ENCODE data around the gene DTX4.

The DTX4 gene

DNA sequence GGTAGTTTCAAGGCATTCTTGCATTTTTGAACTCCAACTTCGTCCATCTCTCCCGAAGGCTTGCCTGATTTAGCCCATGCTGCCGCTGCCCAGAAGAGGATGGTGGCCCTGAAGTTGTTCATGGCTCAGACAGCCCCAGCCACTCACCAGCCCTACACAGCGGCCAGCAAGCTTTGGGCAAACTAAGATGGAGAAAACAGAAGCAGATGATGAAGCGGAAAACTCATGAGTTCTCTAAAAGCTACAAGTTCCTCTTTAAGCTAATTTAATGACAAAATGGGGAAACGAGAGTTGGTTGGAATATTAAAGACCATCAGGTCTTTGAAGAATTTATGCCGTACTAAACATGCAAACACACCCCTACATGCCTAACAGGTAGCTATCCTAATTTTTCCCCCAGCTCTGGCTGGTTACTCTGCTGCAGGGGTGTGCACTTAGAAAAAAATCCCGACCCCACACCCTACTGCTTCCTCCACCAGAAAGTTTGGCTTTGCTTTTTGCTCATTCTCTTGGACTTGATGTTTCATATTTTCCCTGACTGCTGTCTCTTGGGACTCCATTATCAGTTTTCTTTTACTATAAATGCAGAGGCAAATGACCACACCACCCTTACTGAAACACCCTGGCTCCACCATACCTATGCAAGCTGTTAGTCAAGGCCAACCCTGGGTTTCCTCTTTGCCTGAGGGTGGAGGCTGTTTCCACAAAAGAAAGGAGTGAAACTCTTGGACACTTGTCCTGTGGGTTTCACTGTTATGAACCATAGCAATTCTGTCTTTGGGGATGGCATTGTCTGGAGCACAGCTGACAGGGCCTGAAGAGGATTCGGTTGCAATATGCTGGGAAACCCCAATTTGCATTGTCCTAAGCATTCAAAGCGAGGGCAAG lies 41.1 kb downstream of the DTX4 start, which contains the start of gene MPEG1:
Gene MPEG1 (minus strand): TSS at position 184 of the 888 bp plus-strand sequence. CDS start 62 bp downstream, at position 122.
- Mint-ChIP-seq H3K4me3 (no peak within 1 kb of the TSS), H3K27me3 (peaks cover 56% of the 10 kb centered on the region), H3K27ac (no peak within 1 kb of the TSS), H3K9me3 (no peaks in the 10 kb centered on the region), H3K36me3 (ENCODE audit: low read depth) (no peaks in the 10 kb centered on the region), H3K4me1 (ENCODE audit: low read depth) (peaks cover 31% of the 10 kb centered on the region)
- no peak for DNase-seq

DNA sequence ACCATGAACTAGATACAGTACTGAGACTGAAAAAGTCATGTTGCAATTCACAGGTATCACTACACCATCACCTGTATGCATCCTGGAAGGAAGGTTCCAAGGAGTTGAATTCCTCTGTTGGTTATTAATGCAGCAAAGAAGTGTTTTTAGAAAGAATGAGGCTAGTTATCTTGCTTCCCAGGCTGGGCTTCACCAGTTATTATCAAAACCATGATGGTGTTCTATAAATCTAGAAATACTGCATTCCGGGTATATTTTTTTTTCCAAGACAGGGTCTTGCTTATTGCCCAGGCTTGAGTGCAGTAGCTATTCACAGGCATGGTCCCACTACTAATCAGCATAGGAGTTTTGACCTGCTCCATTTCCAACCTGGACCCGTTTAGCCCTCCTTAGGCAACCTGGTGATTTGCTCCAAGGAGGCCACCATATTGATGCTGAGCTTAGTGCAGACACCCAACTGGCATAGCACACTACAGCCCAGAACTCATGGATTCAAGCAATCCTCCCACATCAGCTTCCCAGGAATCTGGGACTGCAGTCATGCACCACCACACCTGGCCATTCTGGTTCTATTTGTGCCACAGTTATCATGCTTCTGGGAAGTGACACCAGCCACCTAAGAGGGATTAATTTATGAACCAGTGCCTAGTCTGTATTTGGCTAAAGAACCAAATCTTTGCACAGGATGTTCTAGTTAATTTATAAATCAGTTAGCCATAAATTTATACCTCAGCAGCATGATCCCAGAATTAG lies 42.4 kb downstream of the DTX4 start:
- Mint-ChIP-seq H3K27me3 (peaks cover 60% of the 10 kb centered on the region), H3K4me3 (no peak overlapping the region), H3K36me3 (ENCODE audit: low read depth) (no peaks in the 10 kb centered on the region), H3K27ac (no peak overlapping the region), H3K9me3 (no peaks in the 10 kb centered on the region), H3K4me1 (ENCODE audit: low read depth) (peaks cover 17% of the 10 kb centered on the region)
- DNase-seq = no peak

DNA sequence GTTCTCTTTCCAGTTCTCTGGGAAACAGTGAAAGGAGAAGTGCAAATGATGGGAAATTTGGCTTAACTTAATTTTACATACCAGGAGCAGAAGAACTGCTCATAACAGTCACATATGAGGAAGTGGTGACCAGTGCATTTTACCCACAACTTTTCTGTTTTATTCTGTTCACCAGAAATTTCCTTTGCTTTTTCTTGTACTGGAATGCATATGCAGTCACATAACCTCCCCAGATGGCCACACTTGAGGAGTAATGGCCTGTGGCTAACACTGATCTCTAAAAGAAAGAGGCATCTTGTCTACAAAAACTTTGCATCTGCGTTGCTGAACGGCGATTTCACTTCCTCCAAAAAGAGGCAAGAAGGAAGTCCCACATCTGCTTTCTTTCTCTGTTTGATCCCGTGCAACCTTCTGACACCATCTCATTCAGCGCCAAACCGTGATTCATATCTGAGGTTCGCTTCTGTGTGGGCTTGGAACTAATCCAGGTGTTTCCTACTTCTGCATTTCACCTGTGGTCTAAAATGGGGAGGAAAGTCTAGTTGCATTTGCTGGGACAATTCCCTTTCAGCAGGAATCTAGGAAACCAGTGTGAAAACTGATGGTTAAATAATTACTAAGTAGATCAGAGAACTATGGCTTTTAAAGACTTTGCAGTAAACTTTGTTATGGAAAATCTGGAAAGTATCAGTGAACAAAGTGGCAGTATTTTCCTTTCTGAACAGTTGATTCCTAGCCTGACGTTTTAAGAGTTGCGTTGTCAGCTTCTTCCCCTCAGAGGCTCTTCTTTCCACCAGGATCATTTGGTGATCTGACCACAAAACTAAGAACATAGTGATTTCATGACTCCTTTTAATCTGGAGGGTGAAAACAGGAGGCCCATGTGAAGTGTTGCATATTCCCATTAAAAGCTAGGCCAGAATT lies 45.0 kb downstream of the DTX4 start:
- peaks cover 13% of the 10 kb centered on the region for H3K4me1 Mint-ChIP-seq (ENCODE audit: low read depth)
- H3K4me3 Mint-ChIP-seq = no peak overlapping the region
- no peaks in the 10 kb centered on the region for H3K36me3 Mint-ChIP-seq (ENCODE audit: low read depth)
- no peaks in the 10 kb centered on the region for H3K9me3 Mint-ChIP-seq
- DNase-seq = no peak
- H3K27me3 Mint-ChIP-seq = peaks cover 40% of the 10 kb centered on the region
- H3K27ac Mint-ChIP-seq = no peak overlapping the region

DNA sequence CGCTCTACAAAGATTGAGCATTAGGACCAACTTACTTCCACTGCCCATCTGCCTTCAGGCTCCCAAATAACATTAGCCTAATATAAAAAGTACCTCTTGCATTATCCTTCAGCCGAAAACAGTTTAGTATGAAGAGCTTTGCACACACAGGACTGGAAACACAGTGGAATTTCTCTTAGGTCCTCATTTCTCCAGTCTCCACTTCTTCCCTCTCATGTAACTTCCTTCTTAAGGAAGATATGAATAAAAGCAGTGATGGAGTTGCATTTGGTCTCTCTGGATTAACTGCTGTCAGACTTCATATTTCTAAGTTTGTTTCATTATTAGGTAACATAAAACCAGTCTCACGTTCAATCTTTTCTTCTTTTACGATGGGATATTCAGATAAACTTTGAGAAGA lies 46.4 kb downstream of the DTX4 start:
- no peak for DNase-seq
- Mint-ChIP-seq H3K36me3 (ENCODE audit: low read depth) (no peaks in the 10 kb centered on the region), H3K27ac (no peak overlapping the region), H3K4me1 (ENCODE audit: low read depth) (peaks cover 13% of the 10 kb centered on the region), H3K9me3 (no peaks in the 10 kb centered on the region), H3K27me3 (peaks cover 30% of the 10 kb centered on the region), H3K4me3 (no peak overlapping the region)

DNA sequence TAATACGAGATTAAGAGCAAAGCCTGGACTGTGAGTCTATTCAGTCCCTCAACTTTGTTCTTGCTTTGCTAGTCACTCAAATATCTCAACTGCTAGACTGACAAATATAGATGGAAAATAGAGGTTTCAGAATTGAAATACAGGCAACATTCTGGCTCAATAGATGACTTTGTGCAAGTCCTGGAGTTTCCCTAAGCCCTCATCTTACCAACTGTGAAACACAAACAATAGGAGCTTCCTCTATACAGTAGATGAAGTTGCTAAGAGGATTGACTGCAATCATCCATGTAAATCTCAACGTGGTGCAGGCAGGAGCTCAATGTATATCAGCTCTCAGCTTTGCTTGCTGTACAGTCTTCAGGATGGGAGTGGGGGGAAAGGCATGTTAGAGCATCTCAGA lies 47.0 kb downstream of the DTX4 start:
- peaks cover 13% of the 10 kb centered on the region for H3K4me1 Mint-ChIP-seq (ENCODE audit: low read depth)
- no peak overlapping the region for H3K4me3 Mint-ChIP-seq
- no peak for DNase-seq
- H3K27me3 Mint-ChIP-seq = peaks cover 30% of the 10 kb centered on the region
- no peaks in the 10 kb centered on the region for H3K9me3 Mint-ChIP-seq
- no peaks in the 10 kb centered on the region for H3K36me3 Mint-ChIP-seq (ENCODE audit: low read depth)
- no peak overlapping the region for H3K27ac Mint-ChIP-seq

DNA sequence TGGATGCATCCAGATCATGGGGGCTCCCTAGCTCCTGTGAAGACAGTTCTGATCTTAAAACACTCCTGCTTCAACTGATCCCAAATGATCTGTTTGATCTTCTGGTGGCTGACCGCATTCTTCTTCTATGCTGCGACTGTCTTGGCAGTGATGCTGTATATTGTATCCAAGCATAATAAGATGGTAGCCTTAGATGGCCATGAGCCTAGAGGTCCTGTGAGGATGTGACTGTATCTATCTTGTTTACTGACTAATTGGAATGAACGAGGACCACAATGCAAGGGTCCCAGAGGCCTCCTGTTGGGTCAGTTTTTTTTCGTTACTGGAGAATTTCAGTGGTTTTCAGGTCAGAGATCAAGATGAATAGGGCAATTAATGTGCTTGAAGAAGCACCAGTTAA lies 47.9 kb downstream of the DTX4 start:
- no peaks in the 10 kb centered on the region for H3K9me3 Mint-ChIP-seq
- no peak for DNase-seq
- no peak overlapping the region for H3K27ac Mint-ChIP-seq
- H3K36me3 Mint-ChIP-seq (ENCODE audit: low read depth) = no peaks in the 10 kb centered on the region
- peaks cover 27% of the 10 kb centered on the region for H3K27me3 Mint-ChIP-seq
- no peak overlapping the region for H3K4me3 Mint-ChIP-seq
- H3K4me1 Mint-ChIP-seq (ENCODE audit: low read depth) = peaks cover 21% of the 10 kb centered on the region

DNA sequence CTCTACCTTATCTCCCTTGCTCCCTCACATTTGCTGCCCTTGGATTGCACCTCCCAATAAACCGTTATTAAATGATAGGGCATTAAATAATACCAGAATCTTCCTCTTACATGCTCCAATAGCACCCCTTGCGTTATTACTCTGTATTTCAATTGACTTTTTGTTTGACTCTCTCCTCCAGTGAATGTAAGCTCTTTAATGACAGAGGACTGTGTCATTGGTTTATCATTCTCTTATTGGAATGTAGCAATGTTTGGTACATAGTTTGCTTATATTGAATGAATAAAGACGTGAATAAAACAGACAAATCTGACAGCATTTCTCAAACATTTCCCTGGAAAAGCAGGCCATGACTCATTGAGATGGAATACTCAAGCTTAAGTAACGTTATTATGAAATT lies 49.5 kb downstream of the DTX4 start:
- H3K36me3 Mint-ChIP-seq (ENCODE audit: low read depth) = no peaks in the 10 kb centered on the region
- no peak overlapping the region for H3K4me3 Mint-ChIP-seq
- DNase-seq = no peak
- H3K27ac Mint-ChIP-seq = no peak overlapping the region
- peaks cover 36% of the 10 kb centered on the region for H3K27me3 Mint-ChIP-seq
- no peaks in the 10 kb centered on the region for H3K9me3 Mint-ChIP-seq
- H3K4me1 Mint-ChIP-seq (ENCODE audit: low read depth) = peaks cover 23% of the 10 kb centered on the region

DNA sequence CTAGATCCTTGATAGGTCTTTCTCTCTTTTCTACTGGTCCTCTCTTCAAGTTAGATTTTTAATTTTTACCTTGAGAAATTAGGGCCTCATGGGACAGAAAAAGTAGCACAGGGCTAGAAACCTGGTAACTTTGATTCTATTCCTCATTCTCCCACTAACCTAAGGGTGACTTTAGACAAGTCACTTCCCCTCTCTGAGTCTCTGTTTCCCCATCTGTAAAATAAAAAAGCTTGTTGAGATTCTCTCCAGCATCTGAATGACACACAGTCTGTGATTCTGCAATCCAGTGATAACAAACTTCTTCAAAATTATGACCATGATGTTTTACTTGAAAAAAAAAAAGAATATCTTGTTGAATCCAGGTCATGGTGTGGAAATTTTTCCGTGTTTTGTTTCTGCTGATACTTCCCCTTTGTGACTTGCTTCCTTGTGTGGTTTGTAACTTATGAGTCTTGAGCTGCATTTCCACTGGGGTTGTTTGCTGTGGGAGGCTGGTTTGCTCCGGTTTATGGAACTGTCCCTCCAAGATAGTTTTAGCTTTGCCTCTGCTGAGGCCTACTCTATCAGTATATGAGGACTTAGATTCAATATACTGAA lies 50.6 kb downstream of the DTX4 start:
- Mint-ChIP-seq H3K27me3 (peaks cover 33% of the 10 kb centered on the region), H3K9me3 (no peaks in the 10 kb centered on the region), H3K27ac (no peak overlapping the region), H3K4me1 (ENCODE audit: low read depth) (peaks cover 11% of the 10 kb centered on the region), H3K36me3 (ENCODE audit: low read depth) (no peaks in the 10 kb centered on the region), H3K4me3 (no peak overlapping the region)
- no peak for DNase-seq

DNA sequence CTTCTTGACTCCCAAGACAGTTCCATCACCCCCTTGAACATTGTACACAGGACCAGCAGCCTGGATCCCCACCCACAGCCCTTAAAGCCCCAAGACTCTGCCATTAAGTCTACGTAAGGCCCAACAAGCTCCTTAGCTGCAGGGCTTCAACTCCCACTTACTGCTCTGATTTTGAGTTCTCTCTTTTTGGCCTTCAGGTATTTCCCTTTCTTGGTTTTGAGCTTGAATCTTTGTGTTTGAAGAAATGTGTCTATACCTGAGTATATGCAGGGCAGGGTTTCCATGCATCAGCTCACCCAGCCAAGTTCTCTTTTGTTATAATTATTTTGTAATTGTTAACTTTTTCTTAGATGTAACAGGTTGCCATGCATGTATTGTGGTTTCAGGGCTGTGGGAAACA lies 51.2 kb downstream of the DTX4 start:
- no peaks in the 10 kb centered on the region for H3K36me3 Mint-ChIP-seq (ENCODE audit: low read depth)
- peaks cover 11% of the 10 kb centered on the region for H3K4me1 Mint-ChIP-seq (ENCODE audit: low read depth)
- no peak overlapping the region for H3K4me3 Mint-ChIP-seq
- peaks cover 28% of the 10 kb centered on the region for H3K27me3 Mint-ChIP-seq
- H3K27ac Mint-ChIP-seq = no peak overlapping the region
- DNase-seq = no peak
- no peaks in the 10 kb centered on the region for H3K9me3 Mint-ChIP-seq

DNA sequence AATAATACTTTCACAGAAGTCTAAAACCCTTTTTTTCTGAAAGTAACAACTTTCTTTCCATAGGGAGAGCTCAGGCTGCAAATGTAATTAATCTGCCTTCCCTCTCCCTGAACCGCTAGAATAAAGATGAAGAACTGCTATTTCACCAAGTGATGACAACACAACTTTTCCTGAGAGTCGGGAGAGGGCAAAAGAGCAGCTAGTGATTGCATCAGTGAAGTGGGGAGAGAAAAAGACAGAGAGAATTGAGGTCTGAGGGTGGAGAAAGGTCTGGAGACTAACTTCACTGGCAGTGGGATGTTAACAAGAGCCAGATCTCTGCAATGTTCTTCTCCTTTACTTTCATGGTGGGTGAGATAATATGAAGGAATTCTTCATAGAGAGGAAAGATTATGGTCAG lies 51.7 kb downstream of the DTX4 start:
- Mint-ChIP-seq H3K4me3 (no peak overlapping the region), H3K36me3 (ENCODE audit: low read depth) (no peaks in the 10 kb centered on the region), H3K9me3 (no peaks in the 10 kb centered on the region), H3K27me3 (peaks cover 30% of the 10 kb centered on the region), H3K4me1 (ENCODE audit: low read depth) (peaks cover 11% of the 10 kb centered on the region), H3K27ac (no peak overlapping the region)
- no peak for DNase-seq

DNA sequence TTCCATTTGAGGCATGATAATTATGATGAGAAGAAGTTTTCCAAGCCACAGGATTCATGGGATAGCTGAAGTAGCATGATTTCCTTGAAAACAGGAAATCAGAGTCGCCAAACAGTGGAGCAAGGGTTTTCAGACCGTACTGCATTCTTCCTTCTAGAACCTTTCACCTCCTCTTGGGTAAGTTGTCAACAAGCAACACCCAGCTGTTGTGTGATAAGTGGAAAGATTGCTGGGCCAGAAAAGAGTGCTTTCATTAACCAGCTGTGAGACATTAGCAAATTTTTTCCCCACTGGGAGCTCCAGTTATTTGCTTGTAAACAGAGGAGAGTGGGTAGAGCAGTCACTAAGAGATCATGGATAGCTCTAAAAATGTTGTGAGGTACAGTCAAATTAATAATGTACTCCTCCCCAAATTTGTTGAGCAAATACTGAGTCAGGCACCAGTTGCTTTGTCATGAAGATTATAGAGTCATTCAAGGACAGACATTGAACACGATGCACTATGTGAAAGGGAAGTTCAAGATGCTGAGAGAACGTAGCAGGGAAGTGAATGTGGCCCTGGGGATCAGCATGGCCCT lies 52.5 kb downstream of the DTX4 start:
- Mint-ChIP-seq H3K4me3 (no peak overlapping the region), H3K27ac (no peak overlapping the region), H3K4me1 (ENCODE audit: low read depth) (peaks cover 11% of the 10 kb centered on the region), H3K36me3 (ENCODE audit: low read depth) (no peaks in the 10 kb centered on the region), H3K27me3 (peaks cover 30% of the 10 kb centered on the region), H3K9me3 (no peaks in the 10 kb centered on the region)
- no peak for DNase-seq

DNA sequence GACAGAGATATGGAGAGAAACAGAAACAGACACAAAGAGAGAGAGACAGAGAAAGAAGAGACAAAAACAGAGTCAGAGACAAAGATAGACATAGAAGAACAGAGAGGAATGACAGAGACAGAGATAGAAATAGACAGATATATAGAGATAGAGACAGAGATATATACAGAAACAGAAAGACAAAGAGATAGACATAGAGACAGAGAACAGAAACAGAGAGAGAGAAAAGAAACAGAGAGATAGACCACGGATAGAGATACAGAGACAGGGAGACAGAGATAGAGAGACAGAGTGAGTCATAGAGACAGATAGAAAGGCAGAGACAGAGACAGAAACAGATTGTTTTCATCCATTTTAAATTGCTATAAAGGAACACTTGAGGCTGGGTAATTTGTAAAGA lies 53.1 kb downstream of the DTX4 start:
- Mint-ChIP-seq H3K9me3 (no peaks in the 10 kb centered on the region), H3K27ac (no peak overlapping the region), H3K4me3 (no peak overlapping the region), H3K27me3 (peaks cover 28% of the 10 kb centered on the region), H3K36me3 (ENCODE audit: low read depth) (no peaks in the 10 kb centered on the region), H3K4me1 (ENCODE audit: low read depth) (peaks cover 11% of the 10 kb centered on the region)
- no peak for DNase-seq

DNA sequence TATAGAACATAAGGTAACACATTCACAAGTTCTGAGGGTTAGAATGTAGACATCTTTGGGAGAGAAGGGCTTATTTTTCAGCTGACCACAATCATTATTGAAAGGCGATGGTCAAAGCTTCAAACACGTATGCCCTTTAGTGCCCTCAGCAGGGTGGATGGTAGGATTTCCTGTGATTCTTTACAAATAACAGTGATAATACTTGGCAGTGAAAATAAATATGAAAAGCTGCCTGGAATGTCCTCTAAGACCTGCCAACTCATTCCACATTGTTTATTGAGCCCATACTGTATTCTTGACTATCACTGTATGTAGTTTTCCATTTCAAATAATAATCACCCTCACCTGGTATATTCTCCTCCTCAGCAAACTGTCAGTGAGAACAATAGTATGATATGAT lies 54.5 kb downstream of the DTX4 start:
- DNase-seq = no peak
- H3K36me3 Mint-ChIP-seq (ENCODE audit: low read depth) = no peaks in the 10 kb centered on the region
- peaks cover 28% of the 10 kb centered on the region for H3K27me3 Mint-ChIP-seq
- H3K27ac Mint-ChIP-seq = no peak overlapping the region
- H3K4me1 Mint-ChIP-seq (ENCODE audit: low read depth) = peaks cover 11% of the 10 kb centered on the region
- no peak overlapping the region for H3K4me3 Mint-ChIP-seq
- H3K9me3 Mint-ChIP-seq = no peaks in the 10 kb centered on the region

DNA sequence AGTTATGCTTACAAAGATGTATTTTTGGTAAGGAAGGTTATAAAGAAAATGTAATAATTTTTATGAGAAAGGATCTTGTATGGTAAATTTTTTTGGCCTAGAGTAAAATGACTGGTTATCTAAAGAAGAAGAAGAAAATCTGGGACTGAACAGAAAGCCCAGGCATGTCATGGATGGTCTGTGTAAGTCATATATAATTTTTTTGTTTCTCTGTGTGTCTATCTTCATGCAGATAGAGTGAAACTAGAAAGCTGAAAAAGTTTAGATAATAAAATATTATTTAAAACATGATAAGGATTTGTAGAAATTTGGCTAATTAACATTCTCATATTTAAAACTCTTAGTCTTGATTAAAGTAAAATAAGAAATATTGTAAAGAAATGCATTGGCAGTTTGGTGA lies 68.4 kb downstream of the DTX4 start:
- Mint-ChIP-seq H3K4me1 (ENCODE audit: low read depth) (no peaks in the 10 kb centered on the region), H3K27ac (no peak overlapping the region), H3K36me3 (ENCODE audit: low read depth) (no peaks in the 10 kb centered on the region), H3K27me3 (peaks cover 2% of the 10 kb centered on the region), H3K4me3 (no peak overlapping the region), H3K9me3 (peaks cover 13% of the 10 kb centered on the region)
- no peak for DNase-seq
